Immature natural killer cell (primary cell): Measurements from ENCODE around the gene CARD11. TPM values are rescaled to one million over a fixed set of nuclear protein-coding genes. Genes with fewer than 3 reads are reported as not detected.

ENCODE experiments used
- DNase-seq, 3 donors: peaks; one replicate each; pipeline ENCODE4 v3.0.0; 2022; ENCODE audit warnings: mixed read lengths in 1 of 3
- H3K27ac Mint-ChIP-seq, 6 donors: one replicate each; pipeline ENCODE4 v1.8.0; 2020; ENCODE audit warnings: mixed read lengths in 6 of 6, mild to moderate bottlenecking in 5 of 6, inconsistent platforms in 4 of 6, moderate library complexity in 3 of 6
- H3K27me3 Mint-ChIP-seq, 3 donors: one replicate each; pipeline ENCODE4 v1.8.0; 2020 to 2021; ENCODE audit warnings: low read depth in 3 of 3, mild to moderate bottlenecking in 3 of 3, mixed read lengths in 3 of 3, moderate library complexity in 3 of 3, inconsistent platforms in 1 of 3
- H3K36me3 Mint-ChIP-seq, 3 donors: one replicate each; pipeline ENCODE4 v1.8.0; 2020; ENCODE audit warnings: mixed read lengths in 3 of 3, inconsistent platforms in 2 of 3, mild to moderate bottlenecking in 2 of 3
- H3K4me1 Mint-ChIP-seq, 2 donors: one replicate each; pipeline ENCODE4 v1.8.0; 2020; ENCODE audit warnings: inconsistent platforms in 2 of 2, mild to moderate bottlenecking in 2 of 2, mixed read lengths in 2 of 2, moderate library complexity in 1 of 2
- H3K4me3 Mint-ChIP-seq, 5 donors: one replicate each; pipeline ENCODE4 v1.8.0; 2020; ENCODE audit warnings: mild to moderate bottlenecking in 5 of 5, mixed read lengths in 5 of 5, inconsistent platforms in 3 of 5, moderate library complexity in 3 of 5
- H3K9me3 Mint-ChIP-seq, 6 donors: one replicate each; pipeline ENCODE4 v1.8.0; 2020; ENCODE audit warnings: mild to moderate bottlenecking in 6 of 6, mixed read lengths in 6 of 6, inconsistent platforms in 4 of 6, moderate library complexity in 3 of 6
- polyA plus RNA-seq, 3 donors: library from polyadenylated mRNA; unstranded; fragments of 300-500 nt; fragmentation: Illumina TruSeq; gene quantifications; one replicate each; pipeline ENCODE4 v1.2.3, GENCODE V29; 2021

The CARD11 gene
- polyA plus RNA-seq, 3 donors from 2014 or later = 3.3 to 76.5 (median 18.7) TPM

DNA sequence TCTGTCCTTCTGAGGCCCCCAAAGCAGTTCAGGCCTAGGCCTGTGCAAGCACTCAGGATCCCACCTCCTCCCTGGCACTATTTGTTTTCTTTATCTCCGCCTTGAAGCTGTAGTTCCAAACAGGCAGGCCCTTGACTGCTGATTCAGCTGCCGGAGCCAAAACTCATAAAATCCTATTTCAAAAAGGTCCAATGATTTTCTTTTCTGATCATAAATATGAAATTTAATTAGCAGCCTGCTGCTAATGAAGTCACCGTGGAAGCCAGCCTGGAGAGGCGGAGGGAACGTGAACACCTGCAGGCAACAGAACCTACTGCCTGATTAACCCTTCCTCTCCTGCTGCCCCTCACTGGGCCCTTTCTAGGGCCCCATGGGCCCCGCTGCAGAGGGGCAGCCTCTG lies 60.1 kb downstream of the CARD11 start:
- no peak for DNase-seq
- peaks cover 0 to 15% (median 4%) of the 10 kb centered on the region in 3 donors for H3K36me3 Mint-ChIP-seq
- H3K9me3 Mint-ChIP-seq = no peaks in the 10 kb centered on the region
- peak overlapping the region; percentile 88 to 99 (median 93) for H3K4me3 Mint-ChIP-seq
- H3K27me3 Mint-ChIP-seq = peaks cover 8 to 16% (median 8%) of the 10 kb centered on the region in 3 donors
- H3K27ac Mint-ChIP-seq = peak overlapping the region; percentile 91 to 99 (median 97)
- peaks cover 95 to 100% of the 10 kb centered on the region in 2 donors for H3K4me1 Mint-ChIP-seq

GRCh38 chr7:2982831-2983230 lies 60.8 kb downstream of the CARD11 start:
- Mint-ChIP-seq H3K4me1 (peaks cover 95 to 100% of the 10 kb centered on the region in 2 donors), H3K4me3 (peak overlapping the region; percentile 88 to 99 (median 93)), H3K36me3 (peaks cover 0 to 15% (median 4%) of the 10 kb centered on the region in 3 donors), H3K9me3 (no peaks in the 10 kb centered on the region), H3K27ac (peak overlapping the region; percentile 91 to 99 (median 97)), H3K27me3 (peaks cover 8 to 22% (median 8%) of the 10 kb centered on the region in 3 donors)
- DNase-seq = peak; percentile 84

- Mint-ChIP-seq H3K27ac (peak overlapping the region; percentile 91 to 99 (median 97)), H3K4me1 (peaks cover 96 to 100% of the 10 kb centered on the region in 2 donors), H3K27me3 (peaks cover 8 to 22% (median 8%) of the 10 kb centered on the region in 3 donors), H3K9me3 (no peaks in the 10 kb centered on the region), H3K36me3 (peaks cover 0 to 15% (median 4%) of the 10 kb centered on the region in 3 donors), H3K4me3 (peak overlapping the region; percentile 88 to 99 (median 93))
- no peak for DNase-seq
Measured at GRCh38 chr7:2982401-2982800, 61.3 kb downstream of the CARD11 start.

DNA sequence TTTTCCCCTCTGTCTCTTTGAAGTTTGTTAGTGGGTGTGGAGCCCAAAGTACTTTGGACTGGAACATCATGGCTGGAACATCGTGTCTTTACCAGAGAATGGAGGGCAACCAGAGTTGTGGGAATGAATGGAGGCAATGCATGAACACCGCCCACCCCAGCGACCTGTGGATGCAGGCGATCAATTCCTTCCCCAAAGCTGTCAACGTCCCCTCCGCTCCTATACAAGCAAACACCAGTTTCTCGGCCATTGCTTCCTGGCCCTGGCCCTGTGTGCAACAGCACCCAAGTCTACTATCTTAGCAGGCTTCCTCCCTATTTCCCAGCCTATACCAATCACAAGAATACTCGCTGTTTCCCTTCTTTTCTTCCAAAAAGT lies 62.6 kb downstream of the CARD11 start:
- Mint-ChIP-seq H3K36me3 (peaks cover 0 to 12% (median 4%) of the 10 kb centered on the region in 3 donors), H3K4me3 (peak overlapping the region; percentile 88 to 99 (median 93)), H3K27me3 (peaks cover 8 to 22% (median 8%) of the 10 kb centered on the region in 3 donors), H3K4me1 (peaks cover 91 to 95% of the 10 kb centered on the region in 2 donors), H3K27ac (peak overlapping the region; percentile 91 to 99 (median 97)), H3K9me3 (no peaks in the 10 kb centered on the region)
- DNase-seq = no peak

- H3K27ac Mint-ChIP-seq = peak overlapping the region; percentile 91 to 99 (median 97)
- DNase-seq = peak; percentile 51 to 71 (median 66)
- peaks cover 0 to 12% (median 6%) of the 10 kb centered on the region in 3 donors for H3K36me3 Mint-ChIP-seq
- H3K27me3 Mint-ChIP-seq = peaks cover 8 to 22% (median 8%) of the 10 kb centered on the region in 3 donors
- H3K9me3 Mint-ChIP-seq = no peaks in the 10 kb centered on the region
- peaks cover 89 to 93% of the 10 kb centered on the region in 2 donors for H3K4me1 Mint-ChIP-seq
- peak overlapping the region; percentile 88 to 99 (median 93) for H3K4me3 Mint-ChIP-seq
Measured at GRCh38 chr7:2980401-2981102, 63.1 kb downstream of the CARD11 start.

DNA sequence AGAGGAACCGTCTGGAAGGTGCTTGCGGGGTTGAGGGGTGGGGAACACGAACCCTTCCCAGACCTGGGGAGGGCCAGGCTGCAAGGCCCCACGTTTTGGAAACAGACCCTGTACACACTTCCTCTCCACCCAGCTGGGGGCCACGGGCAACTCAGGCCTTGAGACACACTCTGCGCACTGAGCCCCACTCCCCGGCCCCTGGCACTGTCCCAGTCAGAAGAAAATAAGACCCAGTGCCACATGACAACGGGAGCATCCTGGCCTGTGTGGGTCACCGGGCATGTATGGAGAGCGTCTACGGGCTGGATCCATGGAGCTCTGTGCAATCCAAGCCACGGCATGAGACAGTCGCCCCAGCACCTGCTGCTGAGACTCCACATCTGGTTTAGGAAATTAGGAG lies 63.7 kb downstream of the CARD11 start:
- DNase-seq = no peak
- peaks cover 83 to 90% of the 10 kb centered on the region in 2 donors for H3K4me1 Mint-ChIP-seq
- no peaks in the 10 kb centered on the region for H3K9me3 Mint-ChIP-seq
- H3K27me3 Mint-ChIP-seq = peaks cover 6 to 22% (median 8%) of the 10 kb centered on the region in 3 donors
- peak overlapping the region; percentile 91 to 99 (median 97) for H3K27ac Mint-ChIP-seq
- H3K4me3 Mint-ChIP-seq = peak overlapping the region; percentile 88 to 99 (median 93)
- peaks cover 0 to 12% (median 9%) of the 10 kb centered on the region in 3 donors for H3K36me3 Mint-ChIP-seq

DNA sequence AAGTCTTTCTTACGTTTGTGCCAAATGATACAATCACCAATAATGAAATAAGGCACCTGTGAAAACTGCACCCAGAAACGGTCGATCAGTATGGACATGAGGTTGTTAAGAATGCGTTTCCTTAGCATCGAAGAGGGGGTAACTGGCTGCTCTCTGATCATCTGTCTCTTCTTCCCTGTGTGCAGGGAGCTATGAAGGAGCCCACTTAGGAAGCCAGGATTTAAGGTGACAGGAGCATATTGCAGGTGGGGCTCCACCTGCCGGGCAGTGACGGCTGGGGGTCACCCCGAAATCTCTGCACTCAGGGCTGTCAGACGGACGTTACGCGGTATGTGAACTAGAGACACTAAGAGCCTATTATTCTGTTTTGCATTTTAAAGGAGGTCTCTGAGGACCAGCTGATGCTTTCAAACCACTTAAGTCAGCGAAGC lies 64.5 kb downstream of the CARD11 start:
- H3K4me1 Mint-ChIP-seq = peaks cover 83 to 88% of the 10 kb centered on the region in 2 donors
- peak in 1 of 3 donors; percentile 20 for DNase-seq
- peaks cover 0 to 12% (median 9%) of the 10 kb centered on the region in 3 donors for H3K36me3 Mint-ChIP-seq

DNA sequence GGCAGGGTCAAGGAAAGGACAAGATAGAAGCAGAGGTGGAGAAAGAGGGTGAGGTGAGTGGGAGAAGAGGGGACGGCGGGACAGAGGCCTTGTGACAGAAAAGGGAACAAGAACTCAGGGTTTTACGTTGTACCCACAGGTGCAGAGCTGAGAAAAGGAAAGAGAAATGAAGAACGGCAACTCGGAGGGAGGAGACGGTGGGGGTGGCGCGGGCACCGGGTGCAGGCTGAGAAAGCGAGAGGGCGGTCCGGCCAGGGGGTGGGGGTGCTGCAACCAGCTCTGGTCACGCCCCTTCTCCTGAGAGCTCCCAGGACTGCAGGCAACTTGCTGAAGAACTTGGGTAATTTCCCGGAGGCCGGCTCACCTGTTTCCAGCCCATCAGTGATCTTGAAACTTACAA lies 65.3 kb downstream of the CARD11 start:
- Mint-ChIP-seq H3K9me3 (no peaks in the 10 kb centered on the region), H3K4me1 (peaks cover 81 to 88% of the 10 kb centered on the region in 2 donors), H3K27me3 (peaks cover 6 to 22% (median 8%) of the 10 kb centered on the region in 3 donors), H3K36me3 (peaks cover 3 to 15% (median 10%) of the 10 kb centered on the region in 3 donors), H3K4me3 (peak overlapping the region; percentile 88 to 99 (median 93)), H3K27ac (peak overlapping the region; percentile 91 to 99 (median 97))
- peak; percentile 75 to 80 (median 78) for DNase-seq

More for the DNA sequence above, 64.5 kb downstream of the CARD11 start:
- peaks cover 6 to 22% (median 8%) of the 10 kb centered on the region in 3 donors for H3K27me3 Mint-ChIP-seq
- peak overlapping the region; percentile 88 to 99 (median 93) for H3K4me3 Mint-ChIP-seq
- no peaks in the 10 kb centered on the region for H3K9me3 Mint-ChIP-seq
- H3K27ac Mint-ChIP-seq = peak overlapping the region; percentile 91 to 99 (median 97)

GRCh38 chr7:2975821-2976371 lies 67.8 kb downstream of the CARD11 start:
- H3K4me3 Mint-ChIP-seq = peak overlapping the region in 2 of 5 donors; percentile 30 to 32
- H3K36me3 Mint-ChIP-seq = peaks cover 5 to 16% (median 7%) of the 10 kb centered on the region in 3 donors
- peaks cover 1 to 18% (median 11%) of the 10 kb centered on the region in 3 donors for H3K27me3 Mint-ChIP-seq
- no peaks in the 10 kb centered on the region for H3K9me3 Mint-ChIP-seq
- no peak for DNase-seq
- peaks cover 62 to 78% of the 10 kb centered on the region in 2 donors for H3K4me1 Mint-ChIP-seq
- H3K27ac Mint-ChIP-seq = peak overlapping the region; percentile 26 to 99 (median 76)

GRCh38 chr7:2974093-2974819 lies 69.4 kb downstream of the CARD11 start:
- H3K4me1 Mint-ChIP-seq = peaks cover 47 to 62% of the 10 kb centered on the region in 2 donors
- peaks cover 0 to 14% (median 6%) of the 10 kb centered on the region in 3 donors for H3K27me3 Mint-ChIP-seq
- H3K27ac Mint-ChIP-seq = peak overlapping the region in 5 of 6 donors; percentile 48 to 91 (median 86)
- H3K36me3 Mint-ChIP-seq = peaks cover 5 to 16% (median 6%) of the 10 kb centered on the region in 3 donors
- H3K9me3 Mint-ChIP-seq = no peaks in the 10 kb centered on the region
- no peak for DNase-seq
- H3K4me3 Mint-ChIP-seq = peak overlapping the region in 1 of 5 donors; percentile 76

DNA sequence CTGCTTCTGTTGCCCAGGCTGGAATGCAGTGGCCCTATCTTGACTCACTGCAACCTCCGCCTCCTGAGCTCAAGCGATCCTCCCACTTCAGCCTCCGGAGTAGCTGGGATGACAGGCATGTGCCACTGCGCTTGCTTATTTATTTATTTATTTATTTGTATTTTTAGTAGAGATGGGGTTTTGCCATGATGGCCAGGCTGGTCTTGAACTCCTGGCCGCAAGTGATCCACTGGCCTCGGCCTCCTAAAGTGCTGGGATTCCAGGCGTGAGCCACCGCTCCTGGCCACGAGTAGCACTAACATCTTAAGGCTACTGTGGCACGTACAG lies 70.9 kb downstream of the CARD11 start:
- Mint-ChIP-seq H3K4me3 (peak overlapping the region in 4 of 5 donors; percentile 79 to 84 (median 80)), H3K4me1 (peaks cover 32 to 47% of the 10 kb centered on the region in 2 donors), H3K27me3 (peaks cover 0 to 4% (median 2%) of the 10 kb centered on the region in 3 donors), H3K27ac (peak overlapping the region in 4 of 6 donors; percentile 86 to 93 (median 92)), H3K36me3 (peaks cover 5 to 22% (median 10%) of the 10 kb centered on the region in 3 donors), H3K9me3 (no peaks in the 10 kb centered on the region)
- no peak for DNase-seq

- no peaks in the 10 kb centered on the region for H3K9me3 Mint-ChIP-seq
- no peak for DNase-seq
- peak overlapping the region in 4 of 6 donors; percentile 83 to 93 (median 91) for H3K27ac Mint-ChIP-seq
- peak overlapping the region in 4 of 5 donors; percentile 79 to 84 (median 80) for H3K4me3 Mint-ChIP-seq
- peaks cover 0 to 7% (median 2%) of the 10 kb centered on the region in 3 donors for H3K27me3 Mint-ChIP-seq
- peaks cover 26 to 41% of the 10 kb centered on the region in 2 donors for H3K4me1 Mint-ChIP-seq
- H3K36me3 Mint-ChIP-seq = peaks cover 10 to 28% (median 16%) of the 10 kb centered on the region in 3 donors
Measured at GRCh38 chr7:2971914-2972834, 71.5 kb downstream of the CARD11 start.
